Upper lobe of left lung (tissue), 4 donors: ENCODE data around the gene RABGEF1.

Source experiments
- CTCF ChIP-seq, 6 experiments: fragments of 450-650 bp in 4 of 6; fragments of 200-600 bp in 2 of 6; sonication (generic) in 2 of 6; IDR thresholded peaks; one replicate each; pipeline ENCODE4 v1.5.1; 2016 to 2019; ENCODE audit warnings: antibody characterized with exemption in 6 of 6
- POLR2AphosphoS5 ChIP-seq, 2 donors: sonication (generic); formaldehyde crosslinking; IDR thresholded peaks; one replicate each; pipeline ENCODE4 v1.5.1; 2017; ENCODE audit warnings: antibody characterized with exemption in 2 of 2

- TF ChIP-seq CTCF (IDR thresholded peaks at IDR 0.05) (no peak), POLR2AphosphoS5 (IDR thresholded peaks at IDR 0.05) (no peak)
Observed at GRCh38 chr7:66840316-66840715, 99.8 kb downstream of the RABGEF1 start.
